ENCODE measurements around the gene PLD4.
"Not testable (repeated sequence)": the region's sequence is repeated elsewhere in the genome, so short reads cannot be mapped to it uniquely, and the experiment has no call there.

Gene PLD4

DNA sequence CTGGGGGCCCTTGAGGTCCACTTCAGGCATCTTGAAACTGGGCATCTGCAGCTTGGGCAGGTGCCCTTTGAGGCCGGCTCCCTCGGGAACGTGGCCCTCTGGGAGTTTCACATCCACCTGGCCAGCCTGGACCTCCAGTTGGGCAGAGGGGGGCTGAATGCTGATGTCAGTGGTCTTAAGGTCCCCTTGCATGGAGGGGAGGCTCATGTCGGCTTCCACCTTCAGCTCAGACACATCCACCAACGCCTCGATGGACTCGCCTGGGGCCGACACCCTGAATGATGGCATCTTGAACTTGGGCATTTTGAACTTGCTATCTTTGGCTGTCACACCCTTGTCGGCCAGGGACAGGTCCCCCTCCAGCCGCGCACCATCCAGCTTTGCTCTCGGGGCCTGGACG, 22.5 kb downstream of the PLD4 start:
- CTCF ChIA-PET; DNase-seq (ENCODE audit: low read depth, low spot score); H3K4me3 ChIP-seq (ENCODE audit: low read depth, low read length): not testable (repeated sequence)
- POLR2A ChIA-PET: interaction anchor here (0.7 to 1.0 kb wide), 2 partner anchors 13 to 21 kb away, joined by 4 read pairs; no protein-coding TSS in a partner anchor

DNA sequence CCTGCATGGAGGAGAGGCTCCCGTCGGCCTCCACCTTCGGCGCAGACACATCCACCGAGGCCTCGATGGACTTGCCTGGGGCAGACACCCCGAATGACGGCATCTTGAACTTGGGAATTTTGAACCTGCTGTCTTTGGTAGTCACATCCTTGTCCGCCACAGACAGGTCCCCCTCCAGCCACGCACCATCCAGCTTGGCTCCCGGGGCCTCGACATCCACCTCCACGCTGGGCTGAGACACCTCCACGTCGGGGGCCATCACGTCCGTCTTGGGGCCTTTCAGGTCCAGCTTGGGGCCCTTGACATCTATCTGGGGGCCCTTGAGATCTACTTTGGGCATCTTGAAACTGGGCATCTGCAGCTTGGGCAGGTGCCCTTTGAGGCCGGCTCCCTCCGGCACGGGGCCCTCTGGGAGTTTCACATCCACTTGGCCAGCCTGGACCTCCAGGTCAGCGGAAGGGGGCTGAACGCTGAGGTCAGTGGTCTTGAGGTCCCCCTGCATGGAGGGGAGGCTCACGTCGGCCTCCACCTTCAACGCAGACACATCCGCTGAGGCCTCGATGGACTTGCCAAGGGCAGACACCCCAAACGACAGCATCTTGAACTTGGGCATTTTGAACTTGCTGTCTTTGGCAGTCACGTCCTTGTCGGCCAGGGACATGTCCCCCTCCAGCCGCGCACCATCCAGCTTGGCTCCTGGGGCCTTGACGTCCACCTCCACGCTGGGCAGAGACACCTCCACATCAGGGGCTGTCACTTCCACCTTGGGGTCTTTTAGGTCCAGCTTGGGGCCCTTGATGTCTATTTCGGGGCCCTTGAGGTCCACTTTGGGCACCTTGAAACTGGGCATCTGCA, 23.4 kb downstream of the PLD4 start:
- H3K4me3 ChIP-seq (ENCODE audit: low read depth, low read length); POLR2A ChIA-PET; DNase-seq (ENCODE audit: low read depth, low spot score); CTCF ChIA-PET: not testable (repeated sequence)

DNA sequence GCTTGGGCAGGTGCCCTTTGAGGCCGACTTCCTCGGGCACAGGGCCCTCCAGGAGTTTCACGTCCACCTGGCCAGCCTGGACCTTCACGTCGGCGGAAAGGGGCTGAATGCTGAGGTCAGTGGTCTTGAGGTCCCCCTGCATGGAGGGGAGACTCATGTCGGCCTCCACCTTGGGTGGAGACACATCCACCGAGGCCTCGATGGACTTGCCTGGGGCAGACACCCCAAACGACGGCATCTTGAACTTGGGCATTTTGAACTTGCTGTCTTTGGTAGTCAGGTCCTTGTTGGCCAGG, 24.0 kb downstream of the PLD4 start:
- TF ChIP-seq, protein P1, sequence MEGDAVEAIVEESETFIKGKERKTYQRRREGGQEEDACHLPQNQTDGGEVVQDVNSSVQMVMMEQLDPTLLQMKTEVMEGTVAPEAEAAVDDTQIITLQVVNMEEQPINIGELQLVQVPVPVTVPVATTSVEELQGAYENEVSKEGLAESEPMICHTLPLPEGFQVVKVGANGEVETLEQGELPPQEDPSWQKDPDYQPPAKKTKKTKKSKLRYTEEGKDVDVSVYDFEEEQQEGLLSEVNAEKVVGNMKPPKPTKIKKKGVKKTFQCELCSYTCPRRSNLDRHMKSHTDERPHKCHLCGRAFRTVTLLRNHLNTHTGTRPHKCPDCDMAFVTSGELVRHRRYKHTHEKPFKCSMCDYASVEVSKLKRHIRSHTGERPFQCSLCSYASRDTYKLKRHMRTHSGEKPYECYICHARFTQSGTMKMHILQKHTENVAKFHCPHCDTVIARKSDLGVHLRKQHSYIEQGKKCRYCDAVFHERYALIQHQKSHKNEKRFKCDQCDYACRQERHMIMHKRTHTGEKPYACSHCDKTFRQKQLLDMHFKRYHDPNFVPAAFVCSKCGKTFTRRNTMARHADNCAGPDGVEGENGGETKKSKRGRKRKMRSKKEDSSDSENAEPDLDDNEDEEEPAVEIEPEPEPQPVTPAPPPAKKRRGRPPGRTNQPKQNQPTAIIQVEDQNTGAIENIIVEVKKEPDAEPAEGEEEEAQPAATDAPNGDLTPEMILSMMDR (IDR thresholded peaks at IDR 0.05; ENCODE audit: insufficient read depth, low read length, missing control alignments): no peak
- CTCF ChIA-PET: no interaction called here
- POLR2A ChIA-PET: interaction anchor here (0.6 kb wide), 1 partner anchor 116 kb away, joined by 3 read pairs; no protein-coding TSS in a partner anchor
- DNase-seq (ENCODE audit: low read depth, low spot score): no peak
- H3K4me3 ChIP-seq (ENCODE audit: low read depth, low read length): no peak overlapping the region

GRCh38 chr14:104949406-104949955, 24.8 kb downstream of the PLD4 start:
- H3K4me3 ChIP-seq (ENCODE audit: low read depth, low read length); POLR2A ChIA-PET; CTCF ChIA-PET; DNase-seq (ENCODE audit: low read depth, low spot score): not testable (repeated sequence)

DNA sequence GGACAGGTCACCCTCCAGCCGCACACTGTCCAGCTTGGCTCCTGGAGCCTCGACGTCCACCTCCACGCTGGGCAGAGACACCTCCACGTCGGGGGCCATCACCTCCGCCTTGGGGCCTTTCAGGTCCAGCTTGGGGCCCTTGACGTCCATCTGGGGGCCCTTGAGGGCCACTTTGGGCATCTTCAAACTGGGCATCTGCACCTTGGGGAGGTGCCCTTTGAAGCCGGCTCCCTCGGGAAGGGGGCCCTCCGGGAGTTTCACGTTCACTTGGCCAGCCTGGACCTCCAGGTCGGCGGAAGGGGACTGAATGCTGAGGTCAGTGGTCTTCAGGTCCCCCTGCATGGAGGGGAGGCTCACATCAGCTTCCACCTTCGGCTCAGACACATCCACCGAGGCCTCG, 25.3 kb downstream of the PLD4 start:
- ChIA-PET CTCF (no interaction called here), POLR2A (no interaction called here)
- DNase-seq (ENCODE audit: low read depth, low spot score): no peak
- H3K4me3 ChIP-seq (ENCODE audit: low read depth, low read length): no peak overlapping the region
- TF ChIP-seq, protein P1 (IDR thresholded peaks at IDR 0.05; ENCODE audit: insufficient read depth, low read length, missing control alignments): no peak

DNA sequence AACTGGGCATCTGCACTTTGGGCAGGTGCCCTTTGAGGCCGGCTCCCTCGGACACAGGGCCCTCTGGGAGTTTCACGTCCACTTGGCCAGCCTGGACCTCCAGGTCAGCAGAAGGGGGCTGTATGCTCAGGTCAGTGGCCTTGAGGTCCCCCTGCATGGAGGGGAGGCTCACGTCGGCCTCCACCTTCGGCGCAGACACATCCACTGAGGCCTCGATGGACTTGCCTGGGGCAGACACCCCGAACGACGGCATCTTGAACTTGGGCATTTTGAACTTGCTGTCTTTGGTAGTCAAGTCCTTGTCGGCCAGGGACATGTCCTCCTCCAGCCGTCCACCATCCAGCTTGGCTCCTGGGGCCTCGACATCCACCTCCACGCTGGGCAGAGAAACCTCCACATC, 26.0 kb downstream of the PLD4 start:
- H3K4me3 ChIP-seq (ENCODE audit: low read depth, low read length); DNase-seq (ENCODE audit: low read depth, low spot score); POLR2A ChIA-PET; CTCF ChIA-PET: not testable (repeated sequence)

GRCh38 chr14:104951863-104952657, 27.4 kb downstream of the PLD4 start:
- POLR2A ChIA-PET; H3K4me3 ChIP-seq (ENCODE audit: low read depth, low read length); DNase-seq (ENCODE audit: low read depth, low spot score): not testable (repeated sequence)
- CTCF ChIA-PET: interaction anchor here (1.3 kb wide), 1 partner anchor 18 kb away, joined by 3 read pairs; no protein-coding TSS in a partner anchor

GRCh38 chr14:104953097-104953496, 28.4 kb downstream of the PLD4 start:
- DNase-seq (ENCODE audit: low read depth, low spot score): no peak
- POLR2A ChIA-PET: no interaction called here
- CTCF ChIA-PET: no interaction called here
- TF ChIP-seq, protein P1 (IDR thresholded peaks at IDR 0.05; ENCODE audit: insufficient read depth, low read length, missing control alignments): no peak
- H3K4me3 ChIP-seq (ENCODE audit: low read depth, low read length): no peak overlapping the region
